ENCODE measurements around the gene CNPY1. TPM values are rescaled to one million over a fixed set of nuclear protein-coding genes. Genes with fewer than 3 reads are reported as not detected.

CNPY1 gene
- total RNA-seq, 4 donors from 2014 or later = 0.25 TPM; not detected in 3

- ATAC-seq (no peak), DNase-seq (no peak)
- in situ Hi-C loops (cut with MboI; ENCODE audit: low sequenced_read_pairs in 4 of 4) = no loop called here
- peaks cover 86 to 94% (median 89%) of the 10 kb centered on the region in 3 donors for H3K27me3 ChIP-seq
- peak overlapping the region in 3 of 4 donors; percentile 7 to 32 (median 19) for H3K4me3 ChIP-seq
- no peaks in the 10 kb centered on the region for H3K9me3 ChIP-seq
- intact Hi-C loops (cut with DNase I; ENCODE audit: low total_unique reads) = loop anchor here (5.0 kb wide), 2 partner anchors 72 to 452 kb away; partner anchors contain the start of gene PAXIP1
- H3K27ac ChIP-seq = no peak overlapping the region
- peaks cover 38 to 56% of the 10 kb centered on the region in 2 donors for H3K4me1 ChIP-seq
- no peaks in the 10 kb centered on the region for H3K36me3 ChIP-seq
- TF ChIP-seq POLR2A (IDR thresholded peaks at IDR 0.05) = no peak
- TF ChIP-seq CTCF (IDR thresholded peaks at IDR 0.05 in 4 of 5, conservative IDR thresholded peaks at IDR 0.05 in 1 of 5) = no peak
Observed at GRCh38 chr7:155454183-155455112, 91.9 kb downstream of the CNPY1 start.

- in situ Hi-C loops (cut with MboI; ENCODE audit: low sequenced_read_pairs in 4 of 4) (no loop called here), intact Hi-C loops (cut with DNase I; ENCODE audit: low total_unique reads) (no loop called here)
- no peak for DNase-seq
- H3K4me1 ChIP-seq = peaks cover 29 to 56% of the 10 kb centered on the region in 2 donors
- no peak overlapping the region for H3K27ac ChIP-seq
- no peaks in the 10 kb centered on the region for H3K36me3 ChIP-seq
- no peak for TF ChIP-seq POLR2A (IDR thresholded peaks at IDR 0.05)
- TF ChIP-seq CTCF (IDR thresholded peaks at IDR 0.05 in 4 of 5, conservative IDR thresholded peaks at IDR 0.05 in 1 of 5) = no peak
- H3K27me3 ChIP-seq = peaks cover 86 to 94% (median 89%) of the 10 kb centered on the region in 3 donors
- ATAC-seq = no peak
- no peaks in the 10 kb centered on the region for H3K9me3 ChIP-seq
- H3K4me3 ChIP-seq = peak overlapping the region in 3 of 4 donors; percentile 7 to 32 (median 19)
Observed at GRCh38 chr7:155453296-155454182, 92.8 kb downstream of the CNPY1 start.

GRCh38 chr7:155452505-155453295, 93.7 kb downstream of the CNPY1 start:
- no peak overlapping the region for H3K27ac ChIP-seq
- peaks cover 88 to 95% (median 94%) of the 10 kb centered on the region in 3 donors for H3K27me3 ChIP-seq
- in situ Hi-C loops (cut with MboI; ENCODE audit: low sequenced_read_pairs in 4 of 4) = no loop called here
- DNase-seq (no peak), ATAC-seq (no peak)
- H3K4me3 ChIP-seq = no peak overlapping the region
- no peaks in the 10 kb centered on the region for H3K9me3 ChIP-seq
- intact Hi-C loops (cut with DNase I; ENCODE audit: low total_unique reads) = no loop called here
- TF ChIP-seq POLR2A (IDR thresholded peaks at IDR 0.05) (no peak), CTCF (IDR thresholded peaks at IDR 0.05 in 4 of 5, conservative IDR thresholded peaks at IDR 0.05 in 1 of 5) (no peak)
- H3K4me1 ChIP-seq = peaks cover 24 to 53% of the 10 kb centered on the region in 2 donors
- H3K36me3 ChIP-seq = no peaks in the 10 kb centered on the region

GRCh38 chr7:155451840-155452239, 94.5 kb downstream of the CNPY1 start:
- H3K4me1 ChIP-seq = peaks cover 23 to 49% of the 10 kb centered on the region in 2 donors
- no peak overlapping the region for H3K4me3 ChIP-seq
- TF ChIP-seq POLR2A (IDR thresholded peaks at IDR 0.05) (no peak), CTCF (IDR thresholded peaks at IDR 0.05 in 4 of 5, conservative IDR thresholded peaks at IDR 0.05 in 1 of 5) (no peak)
- intact Hi-C loops (cut with DNase I; ENCODE audit: low total_unique reads) (no loop called here), in situ Hi-C loops (cut with MboI; ENCODE audit: low sequenced_read_pairs in 4 of 4) (no loop called here)
- H3K27ac ChIP-seq = no peak overlapping the region
- H3K9me3 ChIP-seq = no peaks in the 10 kb centered on the region
- H3K36me3 ChIP-seq = no peaks in the 10 kb centered on the region
- peaks cover 95 to 96% (median 95%) of the 10 kb centered on the region in 3 donors for H3K27me3 ChIP-seq
- DNase-seq (no peak), ATAC-seq (no peak)

Measured in gastrocnemius medialis (tissue), 4 donors.